ENCODE measurements around the gene TSTD1.
"Not testable (repeated sequence)": the region's sequence is repeated elsewhere in the genome, so short reads cannot be mapped to it uniquely, and the experiment has no call there.

- not testable (repeated sequence) for TF ChIP-seq CTCF (IDR thresholded peaks at IDR 0.05; ENCODE audit: poor library complexity); EZH2 (IDR thresholded peaks at IDR 0.05; ENCODE audit: borderline replicate concordance); EZH2phosphoT487 (IDR thresholded peaks at IDR 0.05; ENCODE audit: low read depth, severe bottlenecking, unreplicated experiment)
These were observed 22.1 kb downstream of the TSTD1 start for GRCh38 chr1:161016683-161017082.

All from hepatocyte (in vitro differentiated cells).